IPS-18a (cell line): ENCODE measurements around the gene PDGFA.

Experiments
- H3K27ac ChIP-seq: one replicate; pipeline ENCODE4 v1.5.1; 2013; ENCODE audit warnings: low read length
- H3K27me3 ChIP-seq: one replicate; pipeline ENCODE4 v1.6.1; 2013; ENCODE audit warnings: mild to moderate bottlenecking, low read length; ENCODE audit not compliant: control insufficient read depth, insufficient read depth
- H3K36me3 ChIP-seq: one replicate; pipeline ENCODE4 v1.6.1; 2013; ENCODE audit warnings: low read depth, low read length; ENCODE audit not compliant: control insufficient read depth
- H3K4me1 ChIP-seq: one replicate; pipeline ENCODE4 v1.6.1; 2013; ENCODE audit warnings: low read depth, low read length; ENCODE audit not compliant: control insufficient read depth
- H3K4me3 ChIP-seq: one replicate; pipeline ENCODE4 v1.5.1; 2013; ENCODE audit warnings: low read length
- H3K9ac ChIP-seq: one replicate; pipeline ENCODE4 v1.6.1; 2013; ENCODE audit warnings: mild to moderate bottlenecking, low read length, moderate library complexity
- H3K9me3 ChIP-seq: one replicate; pipeline ENCODE4 v1.6.1; 2013; ENCODE audit warnings: low read depth, low read length; ENCODE audit not compliant: control insufficient read depth

PDGFA gene

DNA sequence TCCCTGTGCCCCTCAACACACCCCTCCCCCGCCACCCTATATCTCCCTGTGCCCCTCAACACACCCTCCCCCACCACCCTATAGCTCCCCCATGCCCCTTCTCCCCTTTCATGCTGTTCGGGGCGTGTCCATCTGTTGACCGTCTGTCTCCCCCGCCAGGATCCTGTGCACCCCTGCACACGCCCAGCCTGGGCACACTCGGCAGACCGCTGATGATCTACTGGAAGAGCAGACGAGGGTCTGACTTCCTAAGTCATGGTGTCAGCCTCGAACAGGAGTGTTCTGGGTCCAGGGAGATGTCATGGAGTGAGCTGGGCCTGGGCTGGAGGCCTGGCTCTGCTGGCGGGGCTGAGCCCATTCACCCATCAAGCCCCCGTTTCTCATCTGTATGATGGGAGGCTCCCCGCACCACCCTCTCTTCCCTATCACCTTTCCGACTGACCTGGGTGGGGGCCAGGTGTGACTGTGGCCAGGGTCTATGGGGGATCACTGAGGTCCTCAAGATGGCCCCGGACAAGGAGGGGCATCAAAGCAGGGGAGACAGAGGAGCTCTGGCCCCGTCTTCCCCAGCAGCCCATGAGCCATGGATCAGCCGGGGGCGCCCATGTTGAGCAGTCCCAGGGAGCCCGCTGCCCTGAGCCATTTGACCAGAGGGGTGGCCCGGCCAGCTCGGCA is 48.3 kb downstream of the PDGFA start:
- Histone ChIP-seq H3K9me3 (no peaks in the 10 kb centered on the region), H3K4me3 (no peak overlapping the region), H3K36me3 (no peaks in the 10 kb centered on the region), H3K27ac (no peak overlapping the region), H3K27me3 (no peaks in the 10 kb centered on the region), H3K4me1 (no peaks in the 10 kb centered on the region), H3K9ac (no peak overlapping the region)

DNA sequence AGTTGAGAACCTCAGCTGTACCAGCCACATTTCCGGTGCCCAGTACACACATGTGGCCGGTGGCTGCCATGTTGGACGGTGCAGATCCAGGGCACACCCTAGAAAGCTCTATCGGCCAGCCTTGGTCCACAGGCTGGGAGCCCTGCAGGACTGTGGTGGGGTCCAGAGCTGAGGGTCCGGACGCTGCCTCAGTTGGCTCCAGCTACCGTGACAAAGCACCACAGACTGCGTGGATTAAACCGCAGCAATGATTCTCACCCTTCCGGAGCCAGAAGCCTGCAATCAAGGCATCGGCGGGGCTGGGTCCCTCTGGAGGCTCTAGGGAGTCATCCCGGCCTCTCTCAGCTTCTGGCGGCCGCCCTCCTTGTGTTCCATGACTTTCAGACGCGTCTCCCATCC is 50.1 kb downstream of the PDGFA start:
- no peaks in the 10 kb centered on the region for H3K4me1 ChIP-seq
- H3K9ac ChIP-seq: no peak overlapping the region
- no peak overlapping the region for H3K27ac ChIP-seq
- no peak overlapping the region for H3K4me3 ChIP-seq
- H3K9me3 ChIP-seq: no peaks in the 10 kb centered on the region
- H3K27me3 ChIP-seq: no peaks in the 10 kb centered on the region
- H3K36me3 ChIP-seq: no peaks in the 10 kb centered on the region

DNA sequence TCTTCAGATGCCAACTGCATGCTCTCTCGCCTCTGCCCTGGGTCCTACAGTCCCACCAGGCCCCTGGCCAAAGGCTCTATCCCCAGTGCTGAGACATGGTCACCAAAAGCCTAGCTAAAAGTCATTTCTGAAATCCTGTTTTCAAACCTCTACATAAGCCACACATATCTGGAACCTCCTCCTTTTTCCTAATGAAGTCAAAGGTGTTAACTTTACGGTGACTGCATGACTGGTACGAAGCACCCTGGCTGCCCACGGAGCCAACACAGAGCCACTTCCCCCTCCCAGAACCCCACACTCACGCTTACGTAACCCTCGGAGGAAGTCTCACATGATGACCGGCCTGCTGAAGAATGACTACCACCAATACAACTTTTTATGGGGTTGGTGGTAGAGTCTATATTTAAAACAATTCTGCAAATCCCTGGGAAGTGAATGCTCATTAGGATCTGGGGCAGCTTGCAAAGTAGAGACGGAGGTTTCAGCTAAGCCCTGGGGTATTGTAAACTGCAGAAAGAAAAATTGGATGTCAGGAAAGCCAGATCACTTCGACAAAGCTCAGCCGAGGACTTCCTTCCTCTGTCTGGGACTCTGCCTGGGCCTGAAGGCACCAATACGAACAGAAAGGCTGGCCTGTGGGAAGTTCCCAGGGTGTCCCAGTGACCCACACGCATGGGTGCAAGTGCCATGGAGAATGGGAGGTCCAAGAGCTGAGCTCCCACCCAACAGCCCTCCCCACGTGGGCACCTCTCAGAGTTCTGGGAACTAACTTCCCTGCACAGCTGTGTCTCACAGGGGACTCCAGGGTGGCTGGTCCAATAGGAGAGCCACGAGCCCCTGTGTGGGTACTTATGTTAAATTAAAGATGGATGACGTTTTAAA is 50.7 kb downstream of the PDGFA start:
- no peaks in the 10 kb centered on the region for H3K36me3 ChIP-seq
- no peak overlapping the region for H3K9ac ChIP-seq
- H3K27ac ChIP-seq: no peak overlapping the region
- no peaks in the 10 kb centered on the region for H3K9me3 ChIP-seq
- H3K4me1 ChIP-seq: no peaks in the 10 kb centered on the region
- no peaks in the 10 kb centered on the region for H3K27me3 ChIP-seq
- no peak overlapping the region for H3K4me3 ChIP-seq

DNA sequence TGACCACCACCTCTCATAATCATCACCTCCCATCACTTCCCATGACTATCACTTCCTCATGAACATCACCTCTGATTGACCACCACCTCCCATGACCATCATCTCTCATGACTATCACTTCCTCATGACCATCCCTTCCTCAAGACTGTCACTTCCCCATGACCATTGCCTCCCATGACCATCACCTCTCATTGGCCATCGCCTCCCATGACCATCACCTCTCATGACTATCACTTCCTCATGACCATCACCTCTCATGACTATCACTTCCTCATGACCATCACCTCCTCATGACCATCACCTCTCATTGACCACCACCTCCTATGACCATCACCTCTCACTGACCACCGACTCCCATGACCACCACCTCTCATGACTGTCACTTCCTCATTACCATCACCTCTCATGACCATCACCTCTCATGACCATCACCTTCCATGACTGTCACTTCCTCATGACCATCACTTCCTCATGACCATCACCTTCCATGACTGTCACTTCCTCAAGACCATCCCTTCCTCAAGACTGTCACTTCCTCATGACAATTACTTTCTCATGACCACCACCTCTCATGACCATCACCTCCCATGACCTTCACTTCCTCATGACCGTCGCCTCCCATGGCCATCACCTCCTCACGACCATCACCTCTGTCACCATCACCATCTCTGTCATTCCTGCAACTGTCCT is 51.6 kb downstream of the PDGFA start:
- H3K27me3 ChIP-seq: no peaks in the 10 kb centered on the region
- H3K4me3 ChIP-seq: no peak overlapping the region
- H3K36me3 ChIP-seq: no peaks in the 10 kb centered on the region
- no peak overlapping the region for H3K9ac ChIP-seq
- no peaks in the 10 kb centered on the region for H3K4me1 ChIP-seq
- H3K27ac ChIP-seq: no peak overlapping the region
- no peaks in the 10 kb centered on the region for H3K9me3 ChIP-seq

DNA sequence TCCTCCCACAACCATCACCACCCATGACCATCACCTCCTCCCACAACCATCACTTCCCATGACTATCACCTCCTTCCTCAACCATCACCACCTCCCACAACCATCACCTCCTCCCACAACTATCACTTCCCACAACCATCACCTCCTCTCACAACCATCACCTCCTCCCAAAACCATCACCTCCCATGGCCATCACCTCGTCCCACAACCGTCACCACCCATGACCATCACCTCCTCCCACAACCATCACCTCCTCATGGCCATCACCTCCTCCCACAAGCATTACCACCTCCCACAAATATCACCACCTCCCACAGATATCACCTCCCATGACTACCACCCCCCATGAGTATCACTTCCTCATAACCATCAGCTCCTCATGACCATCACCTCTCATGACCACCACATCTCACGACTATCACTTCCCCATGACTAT is 52.2 kb downstream of the PDGFA start:
- Histone ChIP-seq H3K27ac (no peak overlapping the region), H3K9ac (no peak overlapping the region), H3K27me3 (no peaks in the 10 kb centered on the region), H3K4me3 (no peak overlapping the region), H3K9me3 (no peaks in the 10 kb centered on the region), H3K36me3 (no peaks in the 10 kb centered on the region), H3K4me1 (no peaks in the 10 kb centered on the region)

DNA sequence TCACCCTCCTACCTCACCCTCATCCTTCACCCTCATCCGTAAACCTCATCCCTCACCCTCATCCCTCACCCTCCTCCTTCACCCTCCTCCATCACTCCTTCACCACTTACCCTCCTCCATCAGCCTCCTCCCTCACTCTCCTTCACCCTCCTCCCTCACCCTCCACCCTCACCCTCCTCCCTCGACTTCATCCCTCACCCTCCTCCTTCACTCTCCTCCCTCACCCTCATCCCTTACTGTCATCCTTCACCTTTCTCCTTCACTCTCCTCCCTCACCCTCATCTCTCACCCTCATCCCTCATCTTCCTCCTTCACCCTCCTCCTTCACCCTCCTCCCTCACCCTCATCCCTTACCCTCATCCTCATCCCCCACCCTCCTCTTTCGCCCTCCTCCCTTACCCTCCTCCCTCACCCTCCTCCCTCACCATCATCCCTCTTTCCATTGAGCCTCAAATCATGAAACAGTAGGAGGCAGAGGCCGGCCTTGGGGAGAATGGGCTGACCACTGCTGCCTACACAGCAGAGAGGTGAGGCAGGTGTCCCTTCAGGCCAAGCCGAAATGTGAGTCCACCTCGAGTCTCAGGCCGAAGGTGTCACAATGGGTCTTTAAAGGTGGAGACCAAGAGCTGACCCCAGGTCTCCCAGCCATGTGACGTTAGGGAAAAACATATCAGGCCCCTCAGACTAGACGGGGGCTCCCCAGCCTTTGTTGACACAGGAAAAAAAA is 53.0 kb downstream of the PDGFA start:
- Histone ChIP-seq H3K27me3 (no peaks in the 10 kb centered on the region), H3K4me1 (no peaks in the 10 kb centered on the region), H3K9me3 (no peaks in the 10 kb centered on the region), H3K27ac (no peak overlapping the region), H3K36me3 (no peaks in the 10 kb centered on the region), H3K4me3 (no peak overlapping the region), H3K9ac (no peak overlapping the region)

DNA sequence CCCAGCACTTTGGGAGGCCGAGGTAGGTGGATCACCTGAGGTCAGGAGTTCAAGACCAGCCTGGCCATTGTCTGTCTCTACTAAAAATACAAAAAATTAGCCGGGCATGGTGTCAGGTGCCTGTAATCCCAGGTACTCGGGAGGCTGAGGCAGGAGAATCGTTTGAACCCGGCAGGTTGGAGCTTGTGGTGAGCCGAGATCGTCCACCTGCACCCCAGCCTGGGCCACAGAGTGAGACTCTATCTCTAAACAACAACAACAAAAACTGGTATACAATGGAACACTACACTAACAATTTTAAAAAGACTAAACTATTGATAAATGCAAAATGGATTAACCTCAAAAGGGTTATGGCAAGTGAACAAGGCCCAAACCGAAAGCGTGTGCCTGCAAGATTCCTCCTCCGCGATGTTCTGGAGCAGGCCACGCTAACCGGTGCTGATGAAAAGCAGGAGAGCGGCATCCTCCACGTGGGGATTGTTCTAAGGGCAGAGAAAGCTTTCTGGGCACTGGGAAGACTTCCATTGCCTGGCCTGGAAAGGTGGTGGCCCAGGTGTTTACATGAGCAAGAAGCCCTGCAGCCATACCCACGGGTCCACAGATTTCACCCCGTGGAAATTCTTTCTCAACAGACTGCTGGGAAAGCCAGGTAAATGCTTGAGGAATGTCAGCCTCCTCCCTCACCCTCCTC is 53.8 kb downstream of the PDGFA start:
- H3K9ac ChIP-seq: no peak overlapping the region
- H3K4me3 ChIP-seq: no peak overlapping the region
- H3K4me1 ChIP-seq: peaks cover 2% of the 10 kb centered on the region
- no peaks in the 10 kb centered on the region for H3K36me3 ChIP-seq
- H3K27ac ChIP-seq: no peak overlapping the region
- no peaks in the 10 kb centered on the region for H3K27me3 ChIP-seq
- H3K9me3 ChIP-seq: no peaks in the 10 kb centered on the region

DNA sequence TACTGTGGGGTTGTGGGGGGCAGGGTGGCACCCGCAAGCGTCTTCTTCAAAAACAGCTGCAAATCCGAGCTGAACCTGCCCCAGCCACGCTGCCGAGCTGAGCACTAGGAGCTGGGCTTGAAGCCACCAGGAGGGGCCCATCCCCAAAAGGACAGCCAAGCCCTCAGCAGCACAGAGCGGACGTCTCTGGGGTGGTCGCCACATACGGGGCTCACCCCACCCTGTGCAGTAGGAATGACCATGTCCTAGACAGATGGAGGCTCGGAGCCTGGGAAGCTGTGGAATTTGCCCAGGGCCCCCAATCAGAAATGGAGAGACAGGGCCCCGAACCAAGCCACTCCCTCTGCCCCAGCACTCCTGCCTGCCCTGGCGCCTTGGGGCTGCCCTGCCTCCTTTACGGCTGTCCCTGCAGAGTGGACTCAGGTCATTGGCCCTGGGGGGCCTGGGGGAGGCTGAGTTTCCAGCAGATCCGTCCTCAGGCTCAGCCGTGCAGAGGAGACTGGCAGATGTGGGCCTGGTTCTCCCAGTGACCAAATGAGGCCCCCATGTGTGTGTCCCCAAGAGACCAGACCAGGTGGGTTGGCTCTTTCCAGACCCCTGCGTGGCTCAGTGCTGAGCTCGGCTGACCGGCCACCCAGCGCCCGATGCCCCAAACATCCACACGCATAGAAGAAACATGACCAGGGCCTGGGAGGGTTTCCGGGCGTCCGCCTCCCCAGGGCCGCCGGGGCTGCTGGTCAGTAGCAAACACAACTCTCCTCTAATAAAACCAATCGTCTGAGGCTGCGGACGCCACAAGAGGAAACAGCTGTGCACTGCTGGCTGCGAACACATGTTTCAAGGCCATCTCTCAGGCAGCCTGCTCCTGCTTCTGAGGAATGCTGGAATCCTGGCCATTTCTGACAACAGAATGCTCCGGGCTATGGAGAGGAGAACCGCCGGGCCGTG is 54.9 kb downstream of the PDGFA start:
- no peak overlapping the region for H3K9ac ChIP-seq
- peaks cover 12% of the 10 kb centered on the region for H3K4me1 ChIP-seq
- no peaks in the 10 kb centered on the region for H3K9me3 ChIP-seq

DNA sequence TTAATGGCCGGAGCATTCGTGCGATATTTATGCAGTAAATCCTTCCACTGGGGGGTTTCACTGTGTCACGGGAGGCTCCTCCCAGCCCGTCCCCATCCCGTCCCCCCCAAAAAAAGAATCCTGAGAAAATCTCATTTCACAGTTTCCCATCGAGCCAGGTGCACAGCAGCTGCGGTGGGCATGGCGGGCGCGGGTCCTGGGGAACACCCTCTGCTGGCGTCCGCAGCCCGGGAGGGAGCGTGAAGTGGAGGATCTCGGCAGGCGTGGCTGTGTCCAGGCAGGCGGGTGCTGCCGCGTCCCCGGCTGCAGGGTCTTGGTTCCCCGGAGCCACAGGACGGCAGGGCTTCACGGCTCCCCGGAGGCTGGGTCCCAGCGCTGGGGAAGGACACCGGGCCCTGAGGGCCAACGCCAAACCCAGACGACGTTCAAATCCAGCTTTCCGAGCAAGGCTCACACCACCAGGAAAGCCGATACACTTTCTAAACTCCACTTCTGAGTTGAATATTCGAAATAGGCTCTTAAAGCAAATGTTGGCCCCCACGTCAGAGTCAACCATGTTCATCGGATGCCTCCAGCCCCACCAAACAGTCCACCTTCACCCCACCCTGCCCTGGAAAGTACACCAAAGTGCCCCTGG is 55.7 kb downstream of the PDGFA start:
- Histone ChIP-seq H3K36me3 (no peaks in the 10 kb centered on the region), H3K27ac (no peak overlapping the region), H3K27me3 (no peaks in the 10 kb centered on the region), H3K9me3 (no peaks in the 10 kb centered on the region), H3K9ac (no peak overlapping the region), H3K4me3 (no peak overlapping the region), H3K4me1 (peaks cover 12% of the 10 kb centered on the region)

More for the DNA sequence above, 54.9 kb downstream of the PDGFA start:
- H3K4me3 ChIP-seq: no peak overlapping the region
- H3K27ac ChIP-seq: no peak overlapping the region
- no peaks in the 10 kb centered on the region for H3K27me3 ChIP-seq
- no peaks in the 10 kb centered on the region for H3K36me3 ChIP-seq

DNA sequence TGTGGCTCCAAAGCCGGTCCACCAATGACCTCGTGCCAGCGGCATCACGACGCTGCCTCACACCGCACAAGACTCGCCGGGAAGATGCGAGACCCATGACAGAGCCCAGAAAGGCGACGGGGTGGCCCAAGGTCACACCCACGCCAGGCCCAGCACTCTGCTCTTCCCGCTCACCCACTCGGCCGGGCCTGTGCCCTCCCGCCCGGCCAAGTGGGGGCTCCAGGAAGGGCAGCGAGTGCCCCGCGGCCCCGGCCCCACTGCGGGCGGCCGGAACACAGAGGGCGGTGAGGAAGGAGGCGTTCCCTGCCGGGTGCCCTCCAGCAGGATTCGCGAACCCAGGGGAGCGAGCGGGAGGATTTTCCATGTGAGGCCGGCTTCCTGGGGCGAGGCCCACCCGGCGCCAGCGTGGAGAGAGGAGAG is 56.3 kb downstream of the PDGFA start:
- Histone ChIP-seq H3K27me3 (no peaks in the 10 kb centered on the region), H3K27ac (no peak overlapping the region), H3K9me3 (no peaks in the 10 kb centered on the region), H3K4me3 (no peak overlapping the region), H3K4me1 (peaks cover 12% of the 10 kb centered on the region), H3K9ac (no peak overlapping the region), H3K36me3 (no peaks in the 10 kb centered on the region)
